Epithelial cell of esophagus (primary cell): Measurements from ENCODE around the gene GATM.

Experiments used
- DNase-seq: peaks from one replicate; pipeline ENCODE4 v3.0.0; 2010; ENCODE audit warnings: low read depth
- H3K4me3 ChIP-seq: 2 replicates; pipeline ENCODE4 v1.5.1; 2011; ENCODE audit warnings: mild to moderate bottlenecking, low read length, control low read depth
- TF ChIP-seq, protein P1 (sequence below): IDR thresholded peaks from 2 replicates; pipeline ENCODE4 v1.5.1; 2011; ENCODE audit warnings: low read depth, mild to moderate bottlenecking, low read length, control low read depth, inconsistent platforms; ENCODE audit not compliant: insufficient read depth; ENCODE audit errors: missing control alignments

The GATM gene, protein sequence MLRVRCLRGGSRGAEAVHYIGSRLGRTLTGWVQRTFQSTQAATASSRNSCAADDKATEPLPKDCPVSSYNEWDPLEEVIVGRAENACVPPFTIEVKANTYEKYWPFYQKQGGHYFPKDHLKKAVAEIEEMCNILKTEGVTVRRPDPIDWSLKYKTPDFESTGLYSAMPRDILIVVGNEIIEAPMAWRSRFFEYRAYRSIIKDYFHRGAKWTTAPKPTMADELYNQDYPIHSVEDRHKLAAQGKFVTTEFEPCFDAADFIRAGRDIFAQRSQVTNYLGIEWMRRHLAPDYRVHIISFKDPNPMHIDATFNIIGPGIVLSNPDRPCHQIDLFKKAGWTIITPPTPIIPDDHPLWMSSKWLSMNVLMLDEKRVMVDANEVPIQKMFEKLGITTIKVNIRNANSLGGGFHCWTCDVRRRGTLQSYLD

DNA sequence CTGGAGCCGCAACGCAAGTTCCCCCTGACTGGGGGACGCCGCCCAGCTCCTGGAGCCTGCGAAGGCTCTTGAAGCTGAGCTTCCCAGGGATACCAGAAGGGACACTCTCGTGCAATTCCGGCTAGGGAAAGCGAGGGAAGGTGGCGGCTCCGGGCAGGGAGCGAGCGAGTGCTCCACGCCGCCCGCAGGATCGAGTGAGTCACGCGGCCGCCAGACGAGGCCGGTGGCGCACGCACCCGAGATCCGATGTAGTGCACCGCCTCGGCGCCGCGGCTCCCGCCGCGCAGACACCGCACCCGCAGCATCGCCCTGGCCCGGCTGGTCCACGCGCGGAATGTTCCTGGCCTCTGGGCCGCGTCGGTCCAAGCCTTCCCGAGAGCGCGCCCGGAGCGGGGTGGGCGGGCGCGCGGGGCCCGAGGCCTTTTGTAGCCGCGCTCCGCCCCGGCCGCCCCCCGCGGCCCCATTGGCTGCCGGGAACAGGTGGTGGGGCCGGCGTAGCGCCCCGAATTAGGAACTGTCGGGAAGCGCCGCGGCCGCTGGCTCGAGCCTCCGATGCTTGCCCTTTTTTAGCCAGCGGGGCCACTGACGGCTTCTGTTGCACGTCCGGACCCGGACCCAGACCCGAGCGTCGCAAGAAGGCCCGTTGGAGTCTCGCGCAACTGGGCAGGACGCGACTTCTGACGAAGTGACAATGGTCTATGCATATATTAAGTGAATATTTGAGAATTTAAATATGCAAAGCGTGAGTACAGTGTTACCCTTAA lies at the start of gene GATM:
Gene GATM (minus strand): TSS at position 396 of the 764 bp plus-strand sequence. CDS start 91 bp downstream, at position 305.
- peak; percentile 86 for DNase-seq
- peak within 1 kb of the TSS; percentile 46 for H3K4me3 ChIP-seq
- TF ChIP-seq, protein P1, sequence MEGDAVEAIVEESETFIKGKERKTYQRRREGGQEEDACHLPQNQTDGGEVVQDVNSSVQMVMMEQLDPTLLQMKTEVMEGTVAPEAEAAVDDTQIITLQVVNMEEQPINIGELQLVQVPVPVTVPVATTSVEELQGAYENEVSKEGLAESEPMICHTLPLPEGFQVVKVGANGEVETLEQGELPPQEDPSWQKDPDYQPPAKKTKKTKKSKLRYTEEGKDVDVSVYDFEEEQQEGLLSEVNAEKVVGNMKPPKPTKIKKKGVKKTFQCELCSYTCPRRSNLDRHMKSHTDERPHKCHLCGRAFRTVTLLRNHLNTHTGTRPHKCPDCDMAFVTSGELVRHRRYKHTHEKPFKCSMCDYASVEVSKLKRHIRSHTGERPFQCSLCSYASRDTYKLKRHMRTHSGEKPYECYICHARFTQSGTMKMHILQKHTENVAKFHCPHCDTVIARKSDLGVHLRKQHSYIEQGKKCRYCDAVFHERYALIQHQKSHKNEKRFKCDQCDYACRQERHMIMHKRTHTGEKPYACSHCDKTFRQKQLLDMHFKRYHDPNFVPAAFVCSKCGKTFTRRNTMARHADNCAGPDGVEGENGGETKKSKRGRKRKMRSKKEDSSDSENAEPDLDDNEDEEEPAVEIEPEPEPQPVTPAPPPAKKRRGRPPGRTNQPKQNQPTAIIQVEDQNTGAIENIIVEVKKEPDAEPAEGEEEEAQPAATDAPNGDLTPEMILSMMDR: peak; percentile 53

DNA sequence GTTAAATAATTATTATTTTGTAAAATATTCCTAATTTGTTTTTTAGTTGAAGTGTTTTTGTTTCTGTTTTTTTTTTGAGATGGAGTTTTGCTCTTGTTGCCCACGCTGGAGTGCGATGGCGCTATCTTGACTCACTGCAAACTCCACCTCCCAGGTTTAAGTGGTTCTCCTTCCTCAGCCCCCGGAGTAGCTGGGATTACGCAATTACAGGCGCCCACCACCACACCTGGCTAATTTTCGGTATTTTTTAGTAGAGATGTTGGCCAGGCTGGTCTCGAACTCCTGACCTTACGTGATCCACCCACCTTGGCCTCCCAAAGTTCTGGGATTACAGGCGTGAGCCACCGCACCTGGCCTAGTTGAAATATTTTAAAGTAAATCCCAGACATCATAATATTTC lies 48.7 kb upstream of the GATM start:
- DNase-seq: no peak
- TF ChIP-seq, protein P1: no peak
- H3K4me3 ChIP-seq: no peak overlapping the region

DNA sequence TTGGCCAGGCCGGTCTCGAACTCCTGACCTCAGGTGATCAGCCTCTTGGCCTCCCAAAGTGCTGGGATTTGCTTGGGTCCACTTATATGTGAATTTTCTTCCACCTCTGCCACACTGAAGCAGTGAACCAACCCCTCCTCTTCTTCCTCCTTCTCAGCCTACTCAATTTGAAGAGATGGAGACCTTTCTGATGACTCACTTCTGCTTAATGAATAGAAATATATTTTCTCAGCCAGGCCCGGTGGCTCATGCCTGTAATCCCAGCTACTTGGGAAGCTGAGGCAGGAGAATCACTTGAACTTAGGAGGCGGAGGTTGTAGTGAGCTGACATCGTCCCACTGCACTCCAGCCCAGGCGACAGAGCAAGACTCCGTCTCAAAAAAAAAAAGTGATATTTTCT lies 46.8 kb upstream of the GATM start:
- TF ChIP-seq, protein P1: no peak
- no peak overlapping the region for H3K4me3 ChIP-seq
- peak; percentile 65 for DNase-seq

DNA sequence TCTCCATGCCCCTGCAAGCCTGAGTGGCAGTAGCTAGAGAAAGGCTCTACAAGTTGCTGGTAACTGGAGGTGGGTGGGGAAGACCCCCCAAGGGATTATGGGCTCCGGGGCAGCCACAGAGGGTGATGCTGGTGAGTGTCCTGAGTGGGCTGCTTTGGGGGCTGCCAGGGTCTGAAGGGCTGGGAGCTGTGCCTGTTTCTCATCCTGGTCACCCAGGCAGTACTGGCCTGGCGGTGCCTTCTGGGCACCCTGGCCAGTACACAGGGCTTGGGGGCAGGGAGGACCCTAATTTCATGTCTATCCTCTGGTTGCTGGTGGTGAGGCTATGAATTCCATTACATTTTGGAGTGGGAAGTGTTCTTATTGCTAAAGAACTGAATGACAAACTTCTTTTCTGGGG lies 46.1 kb upstream of the GATM start:
- TF ChIP-seq, protein P1: no peak
- DNase-seq: no peak
- H3K4me3 ChIP-seq: no peak overlapping the region

DNA sequence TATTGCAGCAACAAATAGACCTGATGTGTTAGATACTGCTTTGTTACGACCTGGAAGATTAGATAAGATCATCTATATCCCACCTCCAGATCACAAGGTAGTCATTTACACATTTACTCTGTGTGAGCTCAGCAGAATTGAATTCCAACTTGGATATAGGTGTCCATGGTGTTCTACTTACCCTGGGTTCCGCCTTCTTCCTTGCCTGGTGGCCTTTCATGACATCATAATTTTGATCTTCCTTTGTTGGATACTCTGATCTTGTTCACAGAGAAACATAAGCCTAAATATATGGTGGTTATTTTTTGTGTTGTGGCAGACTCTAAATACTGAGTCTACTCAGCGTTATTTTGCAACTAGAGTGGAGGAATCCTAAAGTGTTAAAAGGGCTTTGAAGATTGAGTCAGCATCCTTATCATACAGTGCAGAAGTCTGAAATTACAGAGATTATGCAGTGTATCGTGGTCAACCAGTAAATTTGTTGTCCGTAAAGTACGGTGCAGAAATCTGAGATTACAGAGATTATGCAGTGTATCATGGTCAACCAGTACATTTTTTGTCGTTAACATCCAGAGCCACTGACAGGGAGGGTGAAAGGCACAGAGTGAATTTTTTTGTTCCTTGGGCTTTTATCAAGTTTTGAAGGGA lies 39.1 kb upstream of the GATM start:
- TF ChIP-seq, protein P1: no peak
- no peak for DNase-seq
- no peak overlapping the region for H3K4me3 ChIP-seq

DNA sequence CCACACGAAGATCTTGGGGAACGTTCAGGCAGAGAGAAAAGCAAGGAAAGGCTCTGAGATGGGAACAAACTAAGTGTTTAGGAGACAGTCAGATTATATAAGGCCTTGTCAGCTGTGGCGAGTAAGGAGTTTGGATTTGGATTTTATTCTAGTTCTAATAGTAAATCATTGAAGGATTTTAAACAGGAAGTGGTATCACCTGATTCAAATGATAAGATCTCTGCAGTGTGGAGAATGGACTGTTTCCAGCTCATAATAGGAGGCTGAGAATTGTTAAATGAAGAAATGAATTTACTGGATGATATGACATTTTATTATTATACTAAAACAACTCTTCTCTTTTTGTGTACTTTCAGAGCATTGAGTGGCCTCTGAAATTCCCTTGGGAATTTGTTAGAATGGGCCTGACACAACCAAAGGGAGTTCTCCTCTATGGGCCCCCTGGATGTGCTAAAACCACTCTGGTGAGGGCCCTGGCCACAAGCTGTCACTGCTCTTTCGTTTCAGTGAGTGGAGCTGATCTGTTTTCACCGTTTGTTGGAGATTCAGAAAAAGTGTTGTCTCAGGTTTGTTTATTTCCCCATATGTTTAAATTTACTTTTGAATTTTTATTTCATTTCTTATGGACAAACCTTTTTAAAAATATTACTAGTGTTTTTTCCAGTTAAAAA lies 36.0 kb upstream of the GATM start:
- no peak for DNase-seq
- no peak overlapping the region for H3K4me3 ChIP-seq
- TF ChIP-seq, protein P1: no peak
